ENCODE measurements around the gene SLC35F1. TPM values are rescaled to one million over a fixed set of nuclear protein-coding genes. Genes with fewer than 3 reads are reported as not detected.

SLC35F1 gene
- total and polyA plus RNA-seq, 2 donors (not counting 3 experiments of a cell fraction or from before 2014, with no cell fraction given): not detected

- Histone ChIP-seq H3K27ac (ENCODE audit: insufficient read depth, low read depth, low read length) (no peak overlapping the region), H2AFZ (ENCODE audit: low read depth, low read length) (no peak overlapping the region), H3K9ac (replicated peaks; ENCODE audit: extremely low read depth, insufficient read depth, low read length) (no peak overlapping the region), H3K9me3 (replicated peaks; ENCODE audit: control insufficient read depth, insufficient read depth, low read length) (no peaks in the 10 kb centered on the region), H3K9me1 (replicated peaks; ENCODE audit: control insufficient read depth, extremely low read depth, insufficient read depth, low read length) (no peaks in the 10 kb centered on the region), H4K20me1 (replicated peaks; ENCODE audit: control insufficient read depth, extremely low read depth, insufficient read depth, low read length) (no peaks in the 10 kb centered on the region), H3K4me2 (ENCODE audit: insufficient read depth, low read length) (no peak overlapping the region), H3K4me3 (replicated peaks in 1 of 3; ENCODE audit: insufficient read depth in 1 of 3, low read depth in 1 of 3, low read length in 3 of 3) (no peak overlapping the region), H3K27me3 (ENCODE audit: control insufficient read depth in 2 of 2, insufficient read depth in 2 of 2, low read length in 2 of 2) (no peaks in the 10 kb centered on the region), H3K79me2 (ENCODE audit: control insufficient read depth, insufficient read depth, low read length) (no peaks in the 10 kb centered on the region), H3K4me1 (ENCODE audit: control insufficient read depth, extremely low read depth, insufficient read depth, low read length) (no peaks in the 10 kb centered on the region), H3K36me3 (ENCODE audit: control insufficient read depth in 2 of 2, extremely low read depth in 1 of 2, insufficient read depth in 2 of 2, low read length in 2 of 2) (no peaks in the 10 kb centered on the region)
- no peak for TF ChIP-seq GATA2 (IDR thresholded peaks at IDR 0.05; ENCODE audit: insufficient read depth, insufficient read length, low read depth, low read length)
- peak; percentile 33 to 52 for TF ChIP-seq CTCF (IDR thresholded peaks at IDR 0.05; ENCODE audit: extremely low read depth in 1 of 2, insufficient read depth in 1 of 2, low read depth in 1 of 2, low read length in 2 of 2)
- dilution Hi-C loops (cut with MboI; ENCODE audit: extremely low pct_ligation_motif_present, low sequenced_read_pairs) (no loop called here), intact Hi-C loops (cut with micrococcal nuclease) (loop anchor here (1.0 to 2.0 kb wide), 7 partner anchors 288 to 825 kb away; no protein-coding TSS in a partner anchor)
- BruUV-seq (replicated peaks): no TSS peak
- CTCF ChIA-PET: interaction anchor here (0.6 to 3.4 kb wide), 19 partner anchors 9 to 1134 kb away, joined by 3 to 30 read pairs (median 4); no protein-coding TSS in a partner anchor
- peak; percentile 48 for DNase-seq (ENCODE audit: low read depth, low spot score)
- peak; percentile 54 for FAIRE-seq
- POLR2A ChIA-PET: no interaction called here
These were observed 69.1 kb downstream of the SLC35F1 start for GRCh38 chr6:117976030-117976651.

- Histone ChIP-seq H3K4me3 (replicated peaks in 1 of 3; ENCODE audit: insufficient read depth in 1 of 3, low read depth in 1 of 3, low read length in 3 of 3) (no peak overlapping the region), H3K27me3 (ENCODE audit: control insufficient read depth in 2 of 2, insufficient read depth in 2 of 2, low read length in 2 of 2) (no peaks in the 10 kb centered on the region), H3K4me1 (ENCODE audit: control insufficient read depth, extremely low read depth, insufficient read depth, low read length) (no peaks in the 10 kb centered on the region), H3K9me3 (replicated peaks; ENCODE audit: control insufficient read depth, insufficient read depth, low read length) (no peaks in the 10 kb centered on the region), H2AFZ (ENCODE audit: low read depth, low read length) (no peak overlapping the region), H3K4me2 (ENCODE audit: insufficient read depth, low read length) (no peak overlapping the region), H3K9me1 (replicated peaks; ENCODE audit: control insufficient read depth, extremely low read depth, insufficient read depth, low read length) (no peaks in the 10 kb centered on the region), H3K79me2 (ENCODE audit: control insufficient read depth, insufficient read depth, low read length) (no peaks in the 10 kb centered on the region), H3K9ac (replicated peaks; ENCODE audit: extremely low read depth, insufficient read depth, low read length) (no peak overlapping the region), H3K27ac (ENCODE audit: insufficient read depth, low read depth, low read length) (no peak overlapping the region), H4K20me1 (replicated peaks; ENCODE audit: control insufficient read depth, extremely low read depth, insufficient read depth, low read length) (no peaks in the 10 kb centered on the region), H3K36me3 (ENCODE audit: control insufficient read depth in 2 of 2, extremely low read depth in 1 of 2, insufficient read depth in 2 of 2, low read length in 2 of 2) (no peaks in the 10 kb centered on the region)
- no peak for FAIRE-seq
- no TSS peak for BruUV-seq (replicated peaks)
- DNase-seq (ENCODE audit: low read depth, low spot score): no peak
- intact Hi-C loops (cut with micrococcal nuclease) (no loop called here), dilution Hi-C loops (cut with MboI; ENCODE audit: extremely low pct_ligation_motif_present, low sequenced_read_pairs) (no loop called here)
- CTCF ChIA-PET: interaction anchor here (2.8 kb wide), 1 partner anchor 11 kb away, joined by 14 read pairs; no protein-coding TSS in a partner anchor
- TF ChIP-seq GATA2 (IDR thresholded peaks at IDR 0.05; ENCODE audit: insufficient read depth, insufficient read length, low read depth, low read length) (no peak), MYC (IDR thresholded peaks at IDR 0.05; ENCODE audit: low read depth, low read length) (no peak), FOS (IDR thresholded peaks at IDR 0.05; ENCODE audit: borderline replicate concordance, insufficient read depth, low read length) (no peak), MAX (IDR thresholded peaks at IDR 0.05; ENCODE audit: insufficient read depth, insufficient read length) (no peak), CTCF (IDR thresholded peaks at IDR 0.05; ENCODE audit: extremely low read depth in 1 of 2, insufficient read depth in 1 of 2, low read depth in 1 of 2, low read length in 2 of 2) (no peak), POLR2A (IDR thresholded peaks at IDR 0.05; ENCODE audit: low read depth, low read length) (no peak), POLR2AphosphoS5 (IDR thresholded peaks at IDR 0.05; ENCODE audit: insufficient read depth, low read depth, low read length) (no peak), JUN (IDR thresholded peaks at IDR 0.05; ENCODE audit: borderline replicate concordance, insufficient read depth, insufficient read length, low read depth) (no peak), EZH2 (IDR thresholded peaks at IDR 0.05; ENCODE audit: borderline replicate concordance, low read depth, low read length, severe bottlenecking) (no peak)
- POLR2A ChIA-PET: no interaction called here
These were observed 78.9 kb downstream of the SLC35F1 start for GRCh38 chr6:117985916-117986315.

Data from endothelial cell of umbilical vein (primary cell).